ENCODE measurements around the gene EDN2.

Gene EDN2

DNA sequence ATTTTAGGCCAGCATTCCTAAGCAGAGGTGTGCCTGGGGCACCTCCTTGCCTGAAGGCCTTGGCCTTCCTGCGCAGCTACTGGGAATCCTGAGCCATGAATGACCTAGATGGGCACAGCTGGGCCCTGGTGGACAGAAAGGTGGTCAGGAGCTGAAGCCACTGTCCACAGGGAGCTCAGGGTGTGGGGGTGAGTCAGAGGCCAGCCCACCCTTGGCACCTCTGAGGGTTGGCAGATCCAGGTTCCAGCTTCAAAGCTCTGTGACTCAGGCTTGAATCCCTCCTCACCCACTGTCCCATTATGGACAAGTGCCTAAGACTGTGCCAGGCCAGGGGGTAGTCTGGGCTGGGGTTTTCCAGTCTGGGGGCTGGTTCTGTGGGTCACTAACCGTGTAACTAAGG lies 6.4 kb upstream of the EDN2 start:
- peaks cover 57% of the 10 kb centered on the region for H3K4me1 ChIP-seq (ENCODE audit: control insufficient read depth, insufficient read depth, low read length, unreplicated experiment)
- no peaks in the 10 kb centered on the region for H3K27me3 ChIP-seq (ENCODE audit: insufficient read depth, low read length)
- no peaks in the 10 kb centered on the region for H3K36me3 ChIP-seq (ENCODE audit: insufficient read depth, low read length)

DNA sequence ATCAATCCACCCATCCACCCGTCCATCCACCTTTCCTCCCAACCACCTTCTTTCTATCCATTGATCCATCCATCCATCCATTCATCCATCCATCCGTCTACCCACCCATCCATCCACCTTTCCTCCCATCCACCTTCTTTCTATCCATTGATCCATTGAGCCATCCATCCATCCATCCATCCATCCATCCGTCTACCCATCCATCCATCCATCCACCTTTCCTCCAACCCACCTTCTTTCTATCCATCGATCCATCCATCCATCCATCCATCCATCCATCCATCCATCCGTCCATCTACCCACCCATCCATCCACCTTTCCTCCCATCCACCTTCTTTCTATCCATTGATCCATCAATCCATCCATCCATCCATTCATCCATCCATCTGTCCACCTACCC lies 5.1 kb upstream of the EDN2 start:
- no peak overlapping the region for H2AFZ ChIP-seq (ENCODE audit: low read length, unreplicated experiment)
- no peak overlapping the region for H3K4me3 ChIP-seq (ENCODE audit: low read depth, low read length)
- H3K36me3 ChIP-seq (ENCODE audit: insufficient read depth, low read length) = no peaks in the 10 kb centered on the region
- no peaks in the 10 kb centered on the region for H3K79me2 ChIP-seq (ENCODE audit: control insufficient read depth, insufficient read depth, low read length, unreplicated experiment)
- H3K4me1 ChIP-seq (ENCODE audit: control insufficient read depth, insufficient read depth, low read length, unreplicated experiment) = peaks cover 57% of the 10 kb centered on the region
- H3K27me3 ChIP-seq (ENCODE audit: insufficient read depth, low read length) = no peaks in the 10 kb centered on the region
- no peak overlapping the region for H3K27ac ChIP-seq (ENCODE audit: low read depth, low read length)

More for the DNA sequence above, 6.4 kb upstream of the EDN2 start:
- no peak overlapping the region for H3K4me3 ChIP-seq (ENCODE audit: low read depth, low read length)
- no peak overlapping the region for H3K27ac ChIP-seq (ENCODE audit: low read depth, low read length)
- no peak overlapping the region for H2AFZ ChIP-seq (ENCODE audit: low read length, unreplicated experiment)
- no peaks in the 10 kb centered on the region for H3K79me2 ChIP-seq (ENCODE audit: control insufficient read depth, insufficient read depth, low read length, unreplicated experiment)

DNA sequence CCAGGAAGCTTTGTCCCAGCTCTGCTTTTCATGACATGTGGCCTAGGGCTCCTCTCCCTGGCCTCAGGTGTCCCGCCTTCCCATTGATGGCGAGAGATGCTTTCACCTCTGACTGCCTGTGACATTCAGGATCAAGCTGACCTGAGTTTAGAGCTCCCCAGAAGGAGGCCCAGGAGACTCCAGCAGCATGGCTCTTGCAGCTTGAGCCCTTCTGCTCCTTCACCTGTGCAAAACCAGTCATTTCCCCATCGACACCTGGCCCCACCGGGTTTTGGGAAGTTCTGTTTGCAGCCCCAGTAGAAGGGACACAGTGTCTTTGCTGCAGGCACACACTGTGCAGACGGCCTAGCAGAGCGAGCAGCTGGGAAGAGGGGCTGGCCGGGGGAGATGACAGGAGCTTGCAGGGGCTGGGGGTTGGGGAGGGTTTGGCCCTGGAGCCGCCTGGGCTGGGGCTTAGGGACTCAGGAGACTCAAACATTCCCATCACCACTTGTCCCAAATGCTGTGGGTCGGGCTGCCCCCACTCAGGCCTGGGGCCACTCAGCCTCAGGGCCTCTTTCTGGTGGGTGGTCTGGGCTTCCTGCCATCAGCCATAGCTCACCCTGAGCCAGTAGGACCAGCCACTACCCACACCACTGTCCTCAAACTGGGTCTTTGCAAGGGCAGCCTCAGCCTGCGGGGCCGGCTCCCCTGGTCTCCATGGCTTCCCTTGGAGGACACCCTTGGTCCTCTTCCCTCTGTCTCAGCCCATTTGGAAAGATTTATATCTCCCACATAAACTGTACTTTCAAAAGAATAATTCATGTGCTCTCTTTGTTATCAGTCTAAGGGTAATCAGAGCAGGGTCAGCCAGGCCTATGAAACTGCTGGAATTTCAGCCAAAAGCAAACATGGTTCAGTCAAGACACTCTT lies 3.8 kb upstream of the EDN2 start:
- no peak overlapping the region for H3K27ac ChIP-seq (ENCODE audit: low read depth, low read length)
- no peak overlapping the region for H2AFZ ChIP-seq (ENCODE audit: low read length, unreplicated experiment)
- no peaks in the 10 kb centered on the region for H3K79me2 ChIP-seq (ENCODE audit: control insufficient read depth, insufficient read depth, low read length, unreplicated experiment)
- H3K4me1 ChIP-seq (ENCODE audit: control insufficient read depth, insufficient read depth, low read length, unreplicated experiment) = peaks cover 49% of the 10 kb centered on the region
- no peak overlapping the region for H3K4me3 ChIP-seq (ENCODE audit: low read depth, low read length)
- no peaks in the 10 kb centered on the region for H3K36me3 ChIP-seq (ENCODE audit: insufficient read depth, low read length)
- no peaks in the 10 kb centered on the region for H3K27me3 ChIP-seq (ENCODE audit: insufficient read depth, low read length)

DNA sequence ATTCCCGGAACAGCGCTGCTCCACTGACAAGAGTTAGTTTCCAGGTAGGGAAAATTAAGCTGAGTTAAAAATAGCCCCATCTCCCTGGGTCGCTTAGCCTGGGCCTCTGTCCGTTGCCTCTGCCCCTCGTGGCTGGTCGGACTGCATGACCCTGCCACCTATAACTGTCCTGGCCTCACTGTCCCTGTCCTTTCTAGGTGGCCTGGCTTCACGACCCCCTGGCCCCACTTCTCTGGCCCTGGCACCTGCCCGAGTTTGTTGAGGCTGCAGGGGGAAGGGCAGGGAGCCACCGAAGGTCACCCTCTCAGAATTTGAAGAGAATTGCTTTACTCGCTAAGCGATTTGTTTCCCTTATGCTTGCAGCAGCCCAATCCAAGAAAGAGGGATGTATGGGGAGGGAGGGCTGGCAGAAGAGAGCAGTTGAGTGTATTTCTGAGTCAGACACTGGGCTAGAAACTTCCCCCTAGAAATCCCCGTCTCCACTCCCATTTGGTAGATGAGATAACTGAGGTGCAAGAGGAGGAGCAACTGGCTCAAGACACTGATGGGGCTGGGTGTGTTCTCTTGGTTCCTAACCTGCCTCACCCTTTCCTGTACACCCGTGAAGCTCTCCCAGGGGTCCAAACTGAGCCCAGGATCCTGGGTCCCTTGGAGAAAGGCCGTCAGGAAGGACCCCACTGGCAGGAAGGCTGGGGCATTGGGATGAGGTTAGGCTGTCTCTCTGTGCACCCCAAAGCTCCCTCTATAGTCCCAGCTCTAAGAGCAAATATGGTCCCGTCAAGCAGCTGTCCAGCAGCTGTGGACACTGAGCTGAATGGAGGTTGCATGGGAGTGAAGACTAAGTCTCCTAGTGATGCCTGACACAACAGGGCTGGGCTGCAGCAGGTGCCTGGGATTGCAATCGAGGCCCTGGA lies 2.9 kb upstream of the EDN2 start:
- no peak overlapping the region for H3K4me3 ChIP-seq (ENCODE audit: low read depth, low read length)
- no peak overlapping the region for H2AFZ ChIP-seq (ENCODE audit: low read length, unreplicated experiment)
- no peaks in the 10 kb centered on the region for H3K36me3 ChIP-seq (ENCODE audit: insufficient read depth, low read length)
- no peaks in the 10 kb centered on the region for H3K27me3 ChIP-seq (ENCODE audit: insufficient read depth, low read length)
- H3K27ac ChIP-seq (ENCODE audit: low read depth, low read length) = no peak overlapping the region
- H3K79me2 ChIP-seq (ENCODE audit: control insufficient read depth, insufficient read depth, low read length, unreplicated experiment) = no peaks in the 10 kb centered on the region
- H3K4me1 ChIP-seq (ENCODE audit: control insufficient read depth, insufficient read depth, low read length, unreplicated experiment) = peaks cover 42% of the 10 kb centered on the region

DNA sequence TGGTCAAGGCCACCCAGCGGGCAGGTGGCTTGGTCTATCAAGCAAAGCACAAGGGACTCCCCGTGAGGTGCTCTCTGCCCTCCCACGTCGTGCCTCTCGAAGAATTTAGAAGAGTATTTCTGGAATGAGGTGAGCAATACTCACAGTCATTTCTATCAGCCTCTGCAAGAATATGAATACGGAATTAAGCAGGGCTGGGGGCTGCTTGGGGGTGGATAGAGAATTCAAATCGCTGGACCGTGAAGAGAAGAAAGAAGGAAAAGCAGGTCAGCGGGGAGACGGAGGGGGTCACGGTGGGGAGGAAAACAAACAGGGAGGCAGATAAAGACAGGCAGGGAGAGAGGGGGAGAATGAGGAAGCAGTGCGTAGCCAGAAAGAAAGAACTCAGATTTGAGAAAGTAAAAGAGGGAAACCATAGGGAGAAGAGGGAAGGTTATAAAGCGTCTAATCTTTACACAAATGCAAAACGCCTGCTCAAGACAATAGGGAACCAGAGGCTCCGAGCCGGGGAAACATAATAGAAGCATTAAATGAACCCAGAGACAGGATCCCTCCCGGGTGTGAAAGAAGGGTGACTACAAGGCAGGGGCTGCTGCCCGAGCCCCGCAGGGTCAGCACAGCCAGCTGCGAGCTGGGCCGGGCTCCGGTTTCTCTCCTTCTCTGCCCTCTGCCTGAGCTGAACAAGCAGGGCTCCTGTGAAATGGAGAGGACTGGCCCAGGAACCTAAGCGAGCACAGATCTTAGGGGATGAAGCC lies 2.1 kb upstream of the EDN2 start:
- H3K27me3 ChIP-seq (ENCODE audit: insufficient read depth, low read length) = no peaks in the 10 kb centered on the region
- H3K36me3 ChIP-seq (ENCODE audit: insufficient read depth, low read length) = no peaks in the 10 kb centered on the region
- H2AFZ ChIP-seq (ENCODE audit: low read length, unreplicated experiment) = no peak overlapping the region
- H3K4me1 ChIP-seq (ENCODE audit: control insufficient read depth, insufficient read depth, low read length, unreplicated experiment) = peaks cover 35% of the 10 kb centered on the region
- H3K79me2 ChIP-seq (ENCODE audit: control insufficient read depth, insufficient read depth, low read length, unreplicated experiment) = no peaks in the 10 kb centered on the region
- peak overlapping the region; percentile 27; the same call in 1 of the 2 replicates for H3K27ac ChIP-seq (ENCODE audit: low read depth, low read length)
- H3K4me3 ChIP-seq (ENCODE audit: low read depth, low read length) = no peak overlapping the region

DNA sequence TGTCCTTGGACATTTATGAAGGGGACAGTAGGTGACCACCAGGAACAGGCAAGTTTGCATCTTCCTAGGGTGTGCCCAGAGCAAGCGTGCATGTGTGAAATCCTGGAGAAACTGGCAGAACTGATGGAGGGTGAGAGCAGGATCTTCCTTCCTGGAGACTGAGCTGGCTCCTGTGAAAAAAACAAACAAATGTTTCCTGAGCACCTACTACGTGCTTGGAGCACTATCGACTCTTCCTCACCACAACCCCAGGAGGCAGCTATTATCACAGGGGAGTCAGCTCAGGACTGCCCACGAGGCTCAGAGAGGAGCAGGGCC lies 1.5 kb upstream of the EDN2 start:
- Histone ChIP-seq H3K36me3 (ENCODE audit: insufficient read depth, low read length) (no peaks in the 10 kb centered on the region), H2AFZ (ENCODE audit: low read length, unreplicated experiment) (no peak overlapping the region), H3K27ac (ENCODE audit: low read depth, low read length) (peak overlapping the region; percentile 27; the same call in 1 of the 2 replicates), H3K79me2 (ENCODE audit: control insufficient read depth, insufficient read depth, low read length, unreplicated experiment) (no peaks in the 10 kb centered on the region), H3K4me1 (ENCODE audit: control insufficient read depth, insufficient read depth, low read length, unreplicated experiment) (peaks cover 30% of the 10 kb centered on the region), H3K27me3 (ENCODE audit: insufficient read depth, low read length) (no peaks in the 10 kb centered on the region), H3K4me3 (ENCODE audit: low read depth, low read length) (no peak overlapping the region)

DNA sequence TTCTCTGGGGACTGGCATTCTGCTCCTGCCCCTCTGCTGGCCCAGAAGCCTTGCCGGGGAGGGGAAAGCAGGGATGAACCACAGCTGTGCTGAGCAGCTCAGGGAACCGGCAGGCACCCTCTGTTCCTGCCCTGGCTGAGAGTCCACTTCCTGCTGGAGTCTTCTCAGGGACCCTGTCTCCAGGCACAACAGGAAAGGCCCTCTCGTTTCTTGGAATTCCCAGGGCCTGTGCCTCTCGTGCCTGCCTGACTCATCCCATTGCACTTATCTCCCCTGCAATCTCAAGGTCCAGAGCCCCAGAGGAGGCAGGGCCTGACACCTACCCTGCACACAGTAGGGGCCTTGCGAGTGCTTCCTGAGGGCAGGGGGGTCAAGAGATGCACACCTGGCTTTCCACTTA lies 1.1 kb upstream of the EDN2 start:
- H3K36me3 ChIP-seq (ENCODE audit: insufficient read depth, low read length) = no peaks in the 10 kb centered on the region
- H2AFZ ChIP-seq (ENCODE audit: low read length, unreplicated experiment) = no peak overlapping the region
- H3K27me3 ChIP-seq (ENCODE audit: insufficient read depth, low read length) = no peaks in the 10 kb centered on the region
- no peak overlapping the region for H3K4me3 ChIP-seq (ENCODE audit: low read depth, low read length)
- peaks cover 26% of the 10 kb centered on the region for H3K4me1 ChIP-seq (ENCODE audit: control insufficient read depth, insufficient read depth, low read length, unreplicated experiment)
- peak overlapping the region; percentile 53; the same call in 1 of the 2 replicates for H3K27ac ChIP-seq (ENCODE audit: low read depth, low read length)
- H3K79me2 ChIP-seq (ENCODE audit: control insufficient read depth, insufficient read depth, low read length, unreplicated experiment) = no peaks in the 10 kb centered on the region

DNA sequence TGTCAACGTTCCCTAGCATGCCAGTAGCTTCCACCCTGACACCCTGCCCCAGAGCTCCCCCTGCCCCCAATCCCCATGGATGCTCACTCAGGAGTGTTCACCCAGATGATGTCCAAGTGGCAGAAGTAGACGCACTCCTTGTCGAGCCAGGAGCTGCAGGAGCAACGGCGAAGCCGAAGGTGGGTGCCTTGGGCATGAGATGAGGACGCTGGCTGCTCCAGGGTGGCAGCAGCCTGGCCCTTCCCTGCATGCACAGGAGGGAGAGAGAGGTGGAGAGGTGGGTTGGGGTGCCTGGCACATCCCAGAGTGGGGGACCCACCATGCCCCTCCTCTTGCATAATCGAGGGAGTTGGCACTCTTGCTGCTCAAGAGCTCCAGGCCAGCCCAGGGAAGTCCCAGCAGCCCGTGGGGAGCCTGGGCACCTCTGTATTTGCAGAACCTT lies 502 bp downstream of the EDN2 start:
- H3K4me3 ChIP-seq (ENCODE audit: low read depth, low read length) = no peak overlapping the region
- no peak overlapping the region for H3K27ac ChIP-seq (ENCODE audit: low read depth, low read length)
- no peaks in the 10 kb centered on the region for H3K36me3 ChIP-seq (ENCODE audit: insufficient read depth, low read length)
- H3K27me3 ChIP-seq (ENCODE audit: insufficient read depth, low read length) = no peaks in the 10 kb centered on the region
- no peak overlapping the region for H2AFZ ChIP-seq (ENCODE audit: low read length, unreplicated experiment)
- no peaks in the 10 kb centered on the region for H3K79me2 ChIP-seq (ENCODE audit: control insufficient read depth, insufficient read depth, low read length, unreplicated experiment)
- H3K4me1 ChIP-seq (ENCODE audit: control insufficient read depth, insufficient read depth, low read length, unreplicated experiment) = peaks cover 28% of the 10 kb centered on the region

DNA sequence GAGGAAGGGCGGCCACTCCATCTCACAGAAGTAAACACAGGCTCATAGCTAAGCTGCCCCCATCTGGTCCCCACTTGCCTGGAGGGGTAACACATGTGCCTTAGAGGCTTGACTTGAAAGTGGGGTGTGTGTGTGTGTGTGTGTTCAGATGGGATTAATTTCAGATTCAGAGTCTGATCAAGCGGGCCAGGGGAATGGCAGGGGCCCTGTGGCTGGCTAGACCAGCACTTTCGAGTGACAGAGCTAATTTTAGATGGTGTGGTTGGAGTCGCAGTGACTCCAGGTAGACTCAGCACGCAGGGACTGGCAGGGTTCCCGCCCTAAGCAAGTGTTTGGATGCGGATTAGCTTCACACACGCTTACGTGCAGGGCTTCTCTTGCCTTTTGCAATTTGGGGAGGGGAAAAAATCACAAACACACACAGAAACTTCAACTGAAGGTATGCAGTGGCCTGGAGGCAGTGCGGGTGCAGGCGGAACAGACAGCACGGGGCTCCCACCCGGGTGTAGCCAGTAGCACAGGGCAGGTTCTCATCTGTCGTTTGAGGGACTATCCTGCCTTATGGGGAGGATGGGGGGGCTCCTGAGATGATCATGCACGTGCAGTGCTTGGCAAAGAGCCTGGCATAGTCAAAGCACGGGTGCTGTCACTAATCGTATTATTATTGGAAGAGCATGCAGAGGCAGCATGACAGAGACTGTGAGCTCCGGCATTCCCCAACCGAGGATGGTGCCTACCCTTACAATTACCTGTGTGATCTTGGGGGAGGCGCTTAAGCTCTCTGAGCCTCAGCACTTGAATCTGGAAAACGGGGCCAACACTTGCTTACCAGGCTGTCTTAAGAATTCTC lies 1.3 kb downstream of the EDN2 start:
- H2AFZ ChIP-seq (ENCODE audit: low read length, unreplicated experiment) = no peak overlapping the region
- H3K36me3 ChIP-seq (ENCODE audit: insufficient read depth, low read length) = no peaks in the 10 kb centered on the region
- no peaks in the 10 kb centered on the region for H3K79me2 ChIP-seq (ENCODE audit: control insufficient read depth, insufficient read depth, low read length, unreplicated experiment)
- no peak overlapping the region for H3K27ac ChIP-seq (ENCODE audit: low read depth, low read length)
- H3K27me3 ChIP-seq (ENCODE audit: insufficient read depth, low read length) = no peaks in the 10 kb centered on the region
- no peak overlapping the region for H3K4me3 ChIP-seq (ENCODE audit: low read depth, low read length)
- H3K4me1 ChIP-seq (ENCODE audit: control insufficient read depth, insufficient read depth, low read length, unreplicated experiment) = peaks cover 33% of the 10 kb centered on the region

Data from ACC112 (cell line).